Effector CD8-positive, alpha-beta T cell (primary cell): ENCODE results near the gene ZNF865.

Experiments
- DNase-seq: peaks from one replicate; lab custom pipeline; 2025; lab: John Stamatoyannopoulos, UW

ZNF865 gene

DNA sequence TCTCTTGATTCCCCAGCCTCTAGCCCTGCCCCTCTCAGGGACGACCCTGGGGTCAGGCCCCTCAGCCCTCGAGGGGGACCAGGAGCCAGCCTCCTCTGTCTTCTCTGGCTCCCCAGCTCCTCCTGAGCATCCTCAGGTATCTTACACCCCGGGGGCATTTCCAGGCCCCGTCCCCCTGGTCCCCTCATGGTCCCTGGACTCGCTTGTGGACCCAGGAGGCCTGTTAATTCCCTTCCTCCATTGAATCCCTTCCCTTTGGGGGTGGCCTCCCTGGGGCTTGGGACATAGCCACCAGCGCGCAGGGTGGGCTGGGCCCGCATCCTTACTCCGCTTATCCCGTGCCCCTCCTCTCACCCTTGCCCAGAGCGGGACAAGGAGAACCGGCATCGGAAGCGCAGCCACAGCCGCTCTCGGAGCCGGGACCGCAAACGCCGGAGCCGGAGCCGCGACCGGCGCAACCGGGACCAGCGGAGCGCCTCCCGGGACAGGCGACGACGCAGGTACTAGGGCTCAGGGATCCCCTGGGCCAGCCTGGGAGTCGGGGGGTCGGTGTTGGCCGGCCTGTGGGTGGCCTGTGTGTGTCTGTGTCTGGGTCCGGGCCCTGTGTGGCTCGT is 53.5 kb downstream of the ZNF865 start:
- no peak for DNase-seq

DNA sequence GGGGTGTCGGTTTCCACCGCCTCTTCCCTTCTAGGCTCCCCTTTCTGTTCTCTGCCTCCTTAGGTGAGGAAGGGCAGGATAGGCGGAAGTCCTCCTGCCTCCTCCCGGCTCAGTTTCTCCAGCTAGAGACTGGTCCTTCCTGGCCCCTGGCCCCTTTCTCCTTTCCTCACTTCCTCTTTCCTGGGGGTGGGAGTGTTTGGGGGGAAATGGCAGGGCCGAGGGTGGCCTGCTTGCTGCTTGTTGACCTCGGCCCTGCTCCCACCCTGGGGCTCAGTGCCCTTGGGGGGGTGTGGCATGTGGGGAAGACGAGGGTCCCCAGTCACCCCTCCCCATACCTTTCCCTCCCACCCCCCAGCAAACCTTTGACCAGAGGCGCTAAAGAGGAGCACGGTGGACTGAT is 54.4 kb downstream of the ZNF865 start:
- no peak for DNase-seq

DNA sequence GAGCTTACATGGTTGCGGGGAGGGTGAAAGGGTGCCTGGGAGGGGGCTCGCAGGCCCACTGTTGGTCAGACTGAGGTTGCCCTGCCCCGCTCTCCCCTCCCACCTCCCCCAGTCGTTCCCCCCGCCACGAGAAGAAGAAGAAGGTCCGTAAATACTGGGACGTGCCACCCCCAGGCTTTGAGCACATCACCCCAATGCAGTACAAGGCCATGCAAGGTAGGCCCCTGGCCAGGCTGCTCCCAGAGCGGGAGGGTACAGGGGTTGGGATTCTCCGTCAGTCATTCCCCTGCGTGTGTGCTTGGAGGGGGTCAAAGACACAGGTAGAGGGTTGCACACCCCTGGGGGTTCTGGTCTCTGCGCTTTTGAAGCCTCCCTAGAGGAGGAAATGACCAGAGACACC is 55.0 kb downstream of the ZNF865 start:
- DNase-seq = no peak

DNA sequence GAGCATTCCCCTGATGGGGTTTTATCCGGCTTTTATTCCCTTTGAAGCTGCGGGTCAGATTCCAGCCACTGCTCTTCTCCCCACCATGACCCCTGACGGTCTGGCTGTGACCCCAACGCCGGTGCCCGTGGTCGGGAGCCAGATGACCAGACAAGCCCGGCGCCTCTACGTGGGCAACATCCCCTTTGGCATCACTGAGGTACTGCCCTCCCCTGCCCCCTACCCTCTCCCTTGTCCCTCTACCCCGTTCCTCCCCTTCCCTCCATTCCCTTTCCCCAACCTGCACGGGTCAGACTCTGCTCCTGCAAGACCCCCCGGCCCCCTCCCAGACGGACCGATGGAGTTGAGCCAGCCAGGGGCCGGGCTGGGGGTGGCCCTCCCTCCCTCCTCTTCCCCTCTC is 55.5 kb downstream of the ZNF865 start:
- no peak for DNase-seq

DNA sequence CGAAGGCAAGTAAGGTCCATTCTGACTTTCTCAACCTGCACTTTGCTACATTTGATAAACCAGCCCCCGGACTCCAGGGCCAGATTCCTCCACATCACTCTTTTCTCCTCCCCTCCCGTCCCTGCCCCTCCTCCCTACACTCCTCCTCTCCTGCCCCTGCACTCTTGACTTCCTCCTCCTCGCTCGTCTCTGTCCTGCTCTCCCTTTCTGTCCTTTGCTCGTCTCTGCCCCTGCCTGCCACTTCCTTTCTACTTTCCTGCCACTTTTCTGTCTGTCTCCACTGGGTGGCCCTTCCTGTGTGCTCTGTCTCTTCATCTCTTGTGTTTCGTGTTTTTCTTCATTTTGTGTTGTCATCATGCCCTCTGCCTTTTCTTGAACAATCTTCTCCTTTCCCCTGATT is 56.4 kb downstream of the ZNF865 start:
- no peak for DNase-seq

DNA sequence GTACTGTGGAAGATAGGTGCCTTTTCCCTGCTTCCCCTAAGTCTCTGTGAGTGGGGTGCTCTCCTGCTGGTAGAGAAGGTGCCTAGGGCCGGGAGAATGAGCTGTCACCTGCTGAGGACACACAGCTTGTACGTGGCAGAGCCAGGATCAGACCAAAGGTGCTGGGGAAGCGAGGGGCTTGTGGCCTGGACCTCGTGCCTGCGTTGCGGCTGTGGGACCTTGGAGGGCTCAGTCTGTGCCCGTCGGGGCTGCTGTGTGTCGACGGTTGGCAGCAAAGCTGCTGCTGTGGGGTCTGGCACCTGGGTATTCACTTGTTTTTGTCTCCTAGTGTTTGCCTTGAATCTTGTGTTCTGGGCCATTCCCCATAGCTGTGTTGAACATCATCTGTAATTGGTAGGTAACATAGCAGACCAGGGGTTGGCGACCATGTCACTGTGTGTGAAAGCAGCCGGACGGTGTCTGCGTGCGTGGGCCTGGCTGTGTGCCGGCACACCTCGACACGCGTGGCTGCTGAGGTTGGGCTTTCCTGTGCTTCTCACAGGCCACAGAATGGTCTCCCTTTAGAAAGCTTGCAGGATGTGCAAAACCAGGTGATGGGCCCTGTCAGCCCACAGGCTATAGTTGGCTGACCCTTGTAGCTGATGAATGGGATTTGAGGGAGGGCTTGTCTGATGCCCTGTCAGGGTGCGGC is 58.5 kb downstream of the ZNF865 start:
- DNase-seq = no peak

DNA sequence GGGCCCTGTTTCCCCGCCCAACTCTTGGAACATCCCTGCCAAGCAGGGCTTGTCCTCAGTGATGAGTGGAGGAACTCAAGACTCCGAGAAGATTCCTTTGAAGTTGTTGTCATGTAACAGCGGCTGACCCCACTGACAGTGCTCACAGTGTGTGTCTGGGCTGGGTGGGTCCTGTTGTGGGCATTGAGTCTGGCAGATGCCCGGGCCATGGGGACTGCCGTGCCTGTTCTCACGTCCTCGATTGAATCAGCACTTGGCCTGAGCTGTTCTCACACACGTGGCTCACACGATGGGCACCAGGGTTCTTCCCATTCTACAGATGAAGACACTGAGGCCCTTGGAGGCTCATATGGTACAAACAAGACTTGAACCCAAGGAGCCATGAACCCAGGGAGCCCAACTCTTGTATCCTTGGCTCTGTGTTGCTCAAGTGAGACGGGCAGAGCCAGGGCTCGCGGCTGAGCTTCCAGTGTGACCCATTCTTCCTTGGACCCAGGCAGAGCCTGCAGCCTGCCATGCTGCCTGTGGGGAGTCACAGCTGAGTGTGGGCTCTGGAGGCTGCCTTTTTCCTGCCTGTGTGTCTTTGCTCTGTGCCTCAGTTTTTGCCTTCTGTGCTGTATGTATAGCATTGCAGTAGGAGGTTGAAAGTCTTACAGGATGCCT is 61.0 kb downstream of the ZNF865 start:
- DNase-seq = no peak
